ENCODE results near the gene MRM2. TPM values are rescaled to one million over a fixed set of nuclear protein-coding genes. Genes with fewer than 3 reads are reported as not detected.

Gene MRM2
- total RNA-seq = 10 to 100 TPM; 16.8 to 36.7 (median 25.9) TPM
- polyA plus RNA-seq = 10 to 100 TPM; 17.4 to 36.4 (median 20.3) TPM
- long read RNA-seq, donor 1, transcript MRM2-201 (3 exons, 1,601 nt) = major isoform, 6 of 8 reads
- long read RNA-seq, donor 1, partial matches to known transcripts = 0 of 8 reads
- long read RNA-seq, donor 1, other reads (novel, unspliced or antisense) = 0 of 8 reads
- long read RNA-seq, donor 2, transcript MRM2-201 (3 exons, 1,601 nt) = major isoform, 5 of 5 reads
- long read RNA-seq, donor 2, partial matches to known transcripts = 0 of 5 reads
- long read RNA-seq, donor 2, other reads (novel, unspliced or antisense) = 0 of 5 reads
- long read RNA-seq, donor 3, transcript MRM2-201 (3 exons, 1,601 nt) = major isoform, 5 of 5 reads
- long read RNA-seq, donor 3, partial matches to known transcripts = 0 of 5 reads
- long read RNA-seq, donor 3, other reads (novel, unspliced or antisense) = 0 of 5 reads
- long read RNA-seq, donor 4, transcript MRM2-201 (3 exons, 1,601 nt) = major isoform, 18 of 36 reads
- long read RNA-seq, donor 4, partial matches to known transcripts = 4 of 36 reads
- long read RNA-seq, donor 4, other reads (novel, unspliced or antisense) = 13 of 36 reads
- long read RNA-seq, donor 5, transcript MRM2-205 (4 exons, 2,511 nt) = minor isoform, 6 of 67 reads
- long read RNA-seq, donor 5, transcript MRM2-201 (3 exons, 1,601 nt) = major isoform, 43 of 67 reads
- long read RNA-seq, donor 5, transcript MRM2-204 (3 exons, 1,819 nt) = minor isoform, 5 of 67 reads
- long read RNA-seq, donor 5, partial matches to known transcripts = 5 of 67 reads
- long read RNA-seq, donor 5, other reads (novel, unspliced or antisense) = 8 of 67 reads
- long read RNA-seq, donor 6, transcript MRM2-201 (3 exons, 1,601 nt) = major isoform, 16 of 25 reads
- long read RNA-seq, donor 6, partial matches to known transcripts = 3 of 25 reads
- long read RNA-seq, donor 6, other reads (novel, unspliced or antisense) = 6 of 25 reads
- long read RNA-seq, donor 7, partial matches to known transcripts = 0 of 4 reads
- long read RNA-seq, donor 7, other reads (novel, unspliced or antisense) = 0 of 4 reads
- long read RNA-seq, donor 8, transcript MRM2-201 (3 exons, 1,601 nt) = major isoform, 7 of 31 reads
- long read RNA-seq, donor 8, partial matches to known transcripts = 21 of 31 reads
- long read RNA-seq, donor 8, other reads (novel, unspliced or antisense) = 0 of 31 reads
- long read RNA-seq, donor 9, partial matches to known transcripts = 5 of 10 reads
- long read RNA-seq, donor 9, other reads (novel, unspliced or antisense) = 0 of 10 reads
- long read RNA-seq, donor 10, transcript MRM2-201 (3 exons, 1,601 nt) = major isoform, 5 of 5 reads
- long read RNA-seq, donor 10, partial matches to known transcripts = 0 of 5 reads
- long read RNA-seq, donor 10, other reads (novel, unspliced or antisense) = 0 of 5 reads

DNA sequence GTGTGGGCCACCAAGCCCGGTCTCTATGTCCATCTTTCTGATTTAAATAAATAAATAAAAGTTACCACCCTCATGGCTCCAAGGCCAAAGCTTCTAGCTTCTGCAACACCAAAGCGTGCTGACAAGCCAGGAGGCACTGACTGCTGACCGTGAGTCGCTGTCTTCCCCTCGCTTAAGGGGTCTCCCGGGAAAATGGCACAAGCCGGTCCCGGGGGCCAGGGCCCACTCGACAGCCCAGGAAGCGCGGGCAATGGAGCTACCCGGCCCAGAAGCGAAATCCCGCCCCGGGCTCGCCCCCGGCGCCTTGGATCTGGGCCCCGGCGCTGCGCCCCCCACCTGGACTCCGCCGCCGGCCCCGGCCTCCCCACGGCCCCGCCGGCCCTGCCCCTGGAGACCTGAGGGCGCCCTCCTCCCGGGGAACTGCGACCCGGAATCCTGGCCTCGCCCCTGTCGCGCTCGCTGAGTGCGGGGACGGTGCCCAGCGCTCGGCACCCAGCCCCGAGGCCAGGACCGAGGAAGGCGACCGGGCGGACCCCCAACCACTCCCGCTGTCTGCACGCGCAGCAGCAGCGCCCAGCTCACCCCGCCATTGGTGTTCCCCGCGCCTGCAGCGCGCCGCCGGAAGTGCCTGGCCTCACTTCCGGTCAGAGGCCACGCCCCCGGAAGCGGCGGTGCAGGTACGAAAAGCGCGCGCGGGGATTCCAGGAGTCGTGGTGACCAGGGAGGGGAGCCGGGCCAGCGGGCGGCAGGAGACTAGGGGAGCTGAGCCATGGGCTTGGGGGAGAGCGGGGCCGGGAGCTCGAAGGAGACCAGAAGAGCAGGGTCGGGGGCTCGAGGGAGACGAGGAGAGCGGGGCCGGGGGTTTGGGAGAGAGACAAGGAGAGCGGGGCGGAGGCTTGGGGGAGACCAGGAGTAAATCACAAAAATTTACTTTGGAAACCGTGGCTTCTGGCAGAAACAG is at the start of gene MRM2, which contains the start of gene NUDT1:
MRM2 (minus strand) TSS at position 626 of the 961 bp plus-strand sequence; CDS start at position 590, 36 bp downstream.
NUDT1 (plus strand) TSS at position 647 of the 961 bp plus-strand sequence. CDS start 2,349 bp downstream, outside the sequence.
- Histone ChIP-seq H3K9me3 (replicated peaks in 1 of 3) (no peaks in the 10 kb centered on the region), H3K4me1 (replicated peaks in 1 of 2) (peaks cover 4 to 16% of the 10 kb centered on the region in 2 donors), H3K27ac (peak within 1 kb of the TSS in 2 of 5 donors; percentile 49 to 80), H3K36me3 (replicated peaks in 1 of 2) (peaks cover 0 to 12% of the 10 kb centered on the region in 2 donors), H3K4me3 (peak within 1 kb of the TSS; percentile 63 to 98 (median 72)), H3K27me3 (no peaks in the 10 kb centered on the region)
- intact Hi-C loops (cut with DNase I) = loop anchor here (10.0 kb wide), 2 partner anchors 103 to 113 kb away; partner anchors contain the start of gene EIF3B (in 1 of the 2)
- 0 to 3% (median 1%) methylated on average over 10 to 81 of the region's 81 CpGs for WGBS, 4 donors
- TF ChIP-seq POLR2A (IDR thresholded peaks at IDR 0.05) (peak; percentile 23 to 35), CTCF (IDR thresholded peaks at IDR 0.05) (no peak)
- DNase-seq = peak; percentile 76 to 89 (median 84)

DNA sequence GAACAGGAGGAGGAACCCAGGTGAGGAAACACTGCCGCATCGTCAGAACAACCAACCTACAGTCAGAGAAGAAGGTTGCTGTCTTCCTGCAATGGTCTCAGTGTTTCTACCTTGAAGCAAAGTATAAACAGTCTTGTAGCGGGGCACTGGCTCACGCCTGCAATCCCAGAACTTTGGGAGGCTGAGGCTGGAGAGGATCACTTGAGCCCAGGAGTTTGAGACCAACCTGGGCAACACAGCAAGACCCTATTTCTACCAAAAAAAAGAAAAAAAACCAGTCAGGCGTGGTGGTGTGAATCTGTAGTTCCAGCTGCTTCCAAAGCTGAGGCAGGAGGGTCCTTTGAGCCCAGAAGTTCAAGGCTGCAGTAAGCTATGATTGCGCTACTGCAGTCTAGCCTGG is 48.9 kb upstream of the MRM2 start:
- H3K9me3 ChIP-seq (replicated peaks in 1 of 3) = no peaks in the 10 kb centered on the region
- WGBS, 4 donors = 90 to 97% (median 95%) methylated on average over 6 of the region's 6 CpGs
- H3K4me3 ChIP-seq = no peak overlapping the region
- intact Hi-C loops (cut with DNase I) = no loop called here
- no peaks in the 10 kb centered on the region for H3K27me3 ChIP-seq
- TF ChIP-seq POLR2A (IDR thresholded peaks at IDR 0.05) (no peak), CTCF (IDR thresholded peaks at IDR 0.05) (no peak)
- H3K27ac ChIP-seq = no peak overlapping the region
- no peak for DNase-seq
- no peaks in the 10 kb centered on the region for H3K36me3 ChIP-seq (replicated peaks in 1 of 2)
- H3K4me1 ChIP-seq (replicated peaks in 1 of 2) = no peaks in the 10 kb centered on the region

DNA sequence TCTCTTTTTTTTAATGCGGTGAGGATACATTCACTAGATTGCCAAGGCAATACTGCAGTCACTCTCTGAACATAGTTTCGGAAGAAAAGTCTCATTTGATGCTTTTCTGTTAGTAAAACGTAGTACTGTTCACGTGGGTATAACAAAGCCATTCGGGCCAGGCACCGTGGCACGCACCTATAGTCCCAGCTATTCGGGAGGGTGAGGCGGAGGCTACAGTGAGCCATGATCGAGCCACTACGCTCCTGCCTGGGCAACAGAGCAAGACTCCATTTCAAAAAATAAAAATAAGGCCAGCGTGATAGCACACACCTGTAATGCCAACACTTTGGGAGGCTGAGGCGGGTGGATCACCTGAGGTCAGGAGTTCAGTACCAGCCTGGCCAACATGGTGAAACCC is 47.6 kb upstream of the MRM2 start:
- TF ChIP-seq CTCF (IDR thresholded peaks at IDR 0.05) (no peak), POLR2A (IDR thresholded peaks at IDR 0.05) (no peak)

More for the DNA sequence above, 47.6 kb upstream of the MRM2 start:
- H3K4me3 ChIP-seq = no peak overlapping the region
- intact Hi-C loops (cut with DNase I) = no loop called here
- DNase-seq = no peak
- H3K27ac ChIP-seq = no peak overlapping the region
- no peaks in the 10 kb centered on the region for H3K4me1 ChIP-seq (replicated peaks in 1 of 2)
- H3K36me3 ChIP-seq (replicated peaks in 1 of 2) = no peaks in the 10 kb centered on the region
- H3K9me3 ChIP-seq (replicated peaks in 1 of 3) = no peaks in the 10 kb centered on the region
- H3K27me3 ChIP-seq = no peaks in the 10 kb centered on the region
- 88 to 94% (median 91%) methylated on average over 13 of the region's 13 CpGs for WGBS, 4 donors

Data from adrenal gland (tissue), 19 donors.